ENCODE results near the gene ARHGAP40. TPM values are rescaled to one million over a fixed set of nuclear protein-coding genes. Genes with fewer than 3 reads are reported as not detected.

The ARHGAP40 gene
- total and polyA plus RNA-seq, 9 of the 15 experiments (the other 6 are each of a cell fraction or from before 2014, with no cell fraction given) = not detected

DNA sequence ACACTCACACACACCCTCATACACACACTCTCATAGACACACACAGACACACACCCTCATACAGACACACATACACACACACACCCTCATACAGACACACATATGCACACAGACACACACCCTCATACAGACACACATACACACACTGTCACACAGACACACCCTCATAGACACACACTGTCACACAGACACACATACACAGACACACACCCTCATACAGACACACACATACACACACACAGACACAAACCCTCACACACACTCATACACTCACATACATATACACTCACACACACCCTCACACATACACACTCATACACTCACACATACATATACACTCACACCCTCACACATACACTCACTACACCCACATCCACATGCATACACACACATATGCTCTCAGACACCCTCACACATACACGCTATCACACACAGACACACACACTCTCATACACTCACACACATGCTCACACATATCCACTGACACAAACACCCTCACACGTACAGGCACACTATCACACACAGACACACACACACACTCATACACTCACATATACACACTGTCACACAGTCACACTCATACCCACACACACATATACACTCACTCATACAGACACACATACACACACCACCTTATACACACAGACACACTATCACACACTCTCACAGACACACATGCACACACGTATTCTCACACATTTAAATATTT, 11.5 kb upstream of the ARHGAP40 start (continued):
- TF ChIP-seq RREB1 (CRISPR knock-in tag; IDR thresholded peaks at IDR 0.05) = no peak
- TF ChIP-seq, protein P1, sequence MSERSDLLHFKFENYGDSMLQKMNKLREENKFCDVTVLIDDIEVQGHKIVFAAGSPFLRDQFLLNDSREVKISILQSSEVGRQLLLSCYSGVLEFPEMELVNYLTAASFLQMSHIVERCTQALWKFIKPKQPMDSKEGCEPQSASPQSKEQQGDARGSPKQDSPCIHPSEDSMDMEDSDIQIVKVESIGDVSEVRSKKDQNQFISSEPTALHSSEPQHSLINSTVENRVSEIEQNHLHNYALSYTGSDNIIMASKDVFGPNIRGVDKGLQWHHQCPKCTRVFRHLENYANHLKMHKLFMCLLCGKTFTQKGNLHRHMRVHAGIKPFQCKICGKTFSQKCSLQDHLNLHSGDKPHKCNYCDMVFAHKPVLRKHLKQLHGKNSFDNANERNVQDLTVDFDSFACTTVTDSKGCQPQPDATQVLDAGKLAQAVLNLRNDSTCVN (CRISPR knock-in tag; IDR thresholded peaks at IDR 0.05) = 0 out of 2 replicates have a peak, but pooled peaks have one; percentile 7
- TF ChIP-seq, protein P2, sequence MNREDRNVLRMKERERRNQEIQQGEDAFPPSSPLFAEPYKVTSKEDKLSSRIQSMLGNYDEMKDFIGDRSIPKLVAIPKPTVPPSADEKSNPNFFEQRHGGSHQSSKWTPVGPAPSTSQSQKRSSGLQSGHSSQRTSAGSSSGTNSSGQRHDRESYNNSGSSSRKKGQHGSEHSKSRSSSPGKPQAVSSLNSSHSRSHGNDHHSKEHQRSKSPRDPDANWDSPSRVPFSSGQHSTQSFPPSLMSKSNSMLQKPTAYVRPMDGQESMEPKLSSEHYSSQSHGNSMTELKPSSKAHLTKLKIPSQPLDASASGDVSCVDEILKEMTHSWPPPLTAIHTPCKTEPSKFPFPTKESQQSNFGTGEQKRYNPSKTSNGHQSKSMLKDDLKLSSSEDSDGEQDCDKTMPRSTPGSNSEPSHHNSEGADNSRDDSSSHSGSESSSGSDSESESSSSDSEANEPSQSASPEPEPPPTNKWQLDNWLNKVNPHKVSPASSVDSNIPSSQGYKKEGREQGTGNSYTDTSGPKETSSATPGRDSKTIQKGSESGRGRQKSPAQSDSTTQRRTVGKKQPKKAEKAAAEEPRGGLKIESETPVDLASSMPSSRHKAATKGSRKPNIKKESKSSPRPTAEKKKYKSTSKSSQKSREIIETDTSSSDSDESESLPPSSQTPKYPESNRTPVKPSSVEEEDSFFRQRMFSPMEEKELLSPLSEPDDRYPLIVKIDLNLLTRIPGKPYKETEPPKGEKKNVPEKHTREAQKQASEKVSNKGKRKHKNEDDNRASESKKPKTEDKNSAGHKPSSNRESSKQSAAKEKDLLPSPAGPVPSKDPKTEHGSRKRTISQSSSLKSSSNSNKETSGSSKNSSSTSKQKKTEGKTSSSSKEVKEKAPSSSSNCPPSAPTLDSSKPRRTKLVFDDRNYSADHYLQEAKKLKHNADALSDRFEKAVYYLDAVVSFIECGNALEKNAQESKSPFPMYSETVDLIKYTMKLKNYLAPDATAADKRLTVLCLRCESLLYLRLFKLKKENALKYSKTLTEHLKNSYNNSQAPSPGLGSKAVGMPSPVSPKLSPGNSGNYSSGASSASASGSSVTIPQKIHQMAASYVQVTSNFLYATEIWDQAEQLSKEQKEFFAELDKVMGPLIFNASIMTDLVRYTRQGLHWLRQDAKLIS (CRISPR knock-in tag; IDR thresholded peaks at IDR 0.05) = no peak
- no peak for TF ChIP-seq IRF2 (CRISPR knock-in tag; IDR thresholded peaks at IDR 0.05)
- 0 out of 2 replicates have a peak, but pooled peaks have one; percentile 7 for TF ChIP-seq BCOR (IDR thresholded peaks at IDR 0.05)
- TF ChIP-seq ESRRB (CRISPR knock-in tag; IDR thresholded peaks at IDR 0.05; ENCODE audit: borderline replicate concordance) = no peak
- no peak for TF ChIP-seq SRSF9 (IDR thresholded peaks at IDR 0.05; ENCODE audit: borderline replicate concordance, low read depth, low read length)
- TF ChIP-seq, protein P3, sequence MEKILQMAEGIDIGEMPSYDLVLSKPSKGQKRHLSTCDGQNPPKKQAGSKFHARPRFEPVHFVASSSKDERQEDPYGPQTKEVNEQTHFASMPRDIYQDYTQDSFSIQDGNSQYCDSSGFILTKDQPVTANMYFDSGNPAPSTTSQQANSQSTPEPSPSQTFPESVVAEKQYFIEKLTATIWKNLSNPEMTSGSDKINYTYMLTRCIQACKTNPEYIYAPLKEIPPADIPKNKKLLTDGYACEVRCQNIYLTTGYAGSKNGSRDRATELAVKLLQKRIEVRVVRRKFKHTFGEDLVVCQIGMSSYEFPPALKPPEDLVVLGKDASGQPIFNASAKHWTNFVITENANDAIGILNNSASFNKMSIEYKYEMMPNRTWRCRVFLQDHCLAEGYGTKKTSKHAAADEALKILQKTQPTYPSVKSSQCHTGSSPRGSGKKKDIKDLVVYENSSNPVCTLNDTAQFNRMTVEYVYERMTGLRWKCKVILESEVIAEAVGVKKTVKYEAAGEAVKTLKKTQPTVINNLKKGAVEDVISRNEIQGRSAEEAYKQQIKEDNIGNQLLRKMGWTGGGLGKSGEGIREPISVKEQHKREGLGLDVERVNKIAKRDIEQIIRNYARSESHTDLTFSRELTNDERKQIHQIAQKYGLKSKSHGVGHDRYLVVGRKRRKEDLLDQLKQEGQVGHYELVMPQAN (IDR thresholded peaks at IDR 0.05; ENCODE audit: borderline replicate concordance) = no peak; the same call in 1 of the 2 replicates
- no peak for TF ChIP-seq FOXJ2 (tag; IDR thresholded peaks at IDR 0.05)
- TF ChIP-seq IFI16 (CRISPR knock-in tag; IDR thresholded peaks at IDR 0.05) = no peak
- TF ChIP-seq CHD2 (IDR thresholded peaks at IDR 0.05; ENCODE audit: low read depth, low read length) = no peak
- no peak for TF ChIP-seq NR2C2 (CRISPR knock-in tag; IDR thresholded peaks at IDR 0.05)
- TF ChIP-seq NR2C2 (tag; IDR thresholded peaks at IDR 0.05) = no peak
- TF ChIP-seq CAMTA2 (CRISPR knock-in tag; conservative IDR thresholded peaks at IDR 0.05) = no peak

Measured in K562 (cell line).